Stimulated activated CD8-positive, alpha-beta memory T cell treated with anti-CD3 and anti-CD28 coated beads, Interleukin-15, amount 100 ng/mL, for 48 hours (primary cell): ENCODE measurements around the gene DNAH1.

Experiments
- DNase-seq, 2 donors: peaks; one replicate each; pipeline ENCODE4 v3.0.0-alpha.2; 2020; ENCODE audit warnings: low read depth in 2 of 2

Gene DNAH1

DNA sequence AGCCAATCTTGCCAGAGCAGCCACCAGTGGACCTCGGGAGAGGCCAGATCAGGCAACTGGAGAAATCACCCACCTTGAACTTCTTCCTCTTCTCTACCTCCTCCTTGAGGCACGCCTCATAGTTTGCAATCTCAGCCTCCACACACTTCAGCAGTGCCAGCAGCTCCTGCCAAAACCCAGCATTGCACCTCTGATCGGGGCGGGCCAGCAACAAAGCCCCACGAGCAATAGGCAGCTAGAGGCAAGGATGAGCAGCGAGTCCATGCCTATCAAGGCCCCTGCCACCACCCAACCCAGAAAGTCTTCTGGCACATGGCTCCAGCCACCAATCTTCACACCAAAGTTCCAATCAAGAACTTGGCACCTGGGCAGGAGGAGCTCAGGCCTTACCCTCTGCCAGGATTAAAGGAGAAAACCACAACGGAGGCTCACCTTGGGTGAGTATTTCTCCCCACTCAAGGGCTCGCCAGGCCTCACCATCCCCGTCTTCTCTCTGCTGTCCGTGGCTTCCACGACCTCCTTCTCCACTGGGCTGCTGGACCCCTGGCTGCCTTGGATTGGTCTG lies 86.7 kb downstream of the DNAH1 start:
- no peak for DNase-seq

DNA sequence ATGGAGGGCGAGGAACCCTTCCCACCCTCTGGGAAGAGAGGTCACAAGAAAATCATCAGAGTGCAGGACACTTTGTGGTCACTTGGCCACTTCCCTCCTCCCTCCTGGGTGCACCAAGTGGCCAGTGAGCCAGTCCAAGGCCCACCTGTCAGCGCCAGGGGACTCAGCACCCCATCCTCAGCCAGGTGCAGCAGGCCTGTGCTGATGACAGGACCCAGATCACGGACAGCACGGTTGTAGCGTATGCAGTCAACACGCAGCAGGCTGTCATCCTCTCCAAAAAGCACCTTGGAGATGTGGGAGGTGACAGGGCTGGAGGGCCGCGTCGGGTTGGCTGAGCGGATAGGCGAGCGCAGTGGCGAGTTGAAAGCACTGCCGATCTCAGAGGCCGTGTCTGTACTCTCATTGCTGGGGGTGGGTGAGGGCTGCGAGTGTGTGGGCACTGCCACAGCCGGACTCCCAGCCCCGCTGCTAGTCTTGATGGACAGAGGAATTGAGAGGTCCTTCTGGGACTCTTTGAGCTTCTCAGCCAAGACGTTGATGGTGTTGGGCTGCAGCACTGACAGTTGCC lies 87.2 kb downstream of the DNAH1 start:
- DNase-seq = no peak

DNA sequence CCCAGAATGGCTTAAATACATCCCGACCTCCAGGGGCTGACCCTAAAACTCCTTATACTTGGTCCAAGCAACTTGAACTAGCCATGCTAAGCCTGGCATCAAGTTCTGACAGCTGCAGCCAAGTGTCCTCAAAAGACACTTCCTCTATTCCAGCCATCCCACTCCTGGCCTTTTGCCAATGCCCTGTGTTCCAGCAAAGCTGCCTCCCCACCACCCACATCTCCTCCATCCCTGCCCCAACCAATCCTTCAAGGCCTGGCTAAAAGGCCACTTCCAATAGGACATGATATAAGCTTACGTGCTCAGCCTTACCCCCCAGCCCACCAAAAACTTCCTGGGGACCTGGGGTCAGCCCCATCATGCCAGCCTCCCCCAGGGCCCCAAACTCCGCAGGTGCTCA lies 87.8 kb downstream of the DNAH1 start:
- no peak for DNase-seq

DNA sequence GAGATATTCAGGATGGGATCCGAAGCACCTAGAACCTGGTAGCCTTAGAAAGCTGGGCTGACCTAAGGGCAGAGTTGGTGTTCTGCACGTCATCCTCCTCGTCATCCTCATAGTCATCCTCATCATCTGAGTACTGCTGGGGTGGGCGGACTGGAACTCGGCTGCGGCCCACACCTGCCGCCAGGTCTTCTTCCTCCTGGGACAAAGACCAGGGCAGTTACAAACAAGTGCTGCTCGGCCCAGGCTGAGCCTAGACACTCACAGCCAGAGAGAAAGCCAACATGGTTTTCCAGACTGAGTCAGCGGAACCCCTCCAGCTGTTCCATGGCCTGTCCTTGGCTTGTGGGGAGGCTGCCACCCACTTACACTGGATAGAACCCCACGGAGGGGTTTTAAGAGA lies 88.3 kb downstream of the DNAH1 start:
- no peak for DNase-seq

DNA sequence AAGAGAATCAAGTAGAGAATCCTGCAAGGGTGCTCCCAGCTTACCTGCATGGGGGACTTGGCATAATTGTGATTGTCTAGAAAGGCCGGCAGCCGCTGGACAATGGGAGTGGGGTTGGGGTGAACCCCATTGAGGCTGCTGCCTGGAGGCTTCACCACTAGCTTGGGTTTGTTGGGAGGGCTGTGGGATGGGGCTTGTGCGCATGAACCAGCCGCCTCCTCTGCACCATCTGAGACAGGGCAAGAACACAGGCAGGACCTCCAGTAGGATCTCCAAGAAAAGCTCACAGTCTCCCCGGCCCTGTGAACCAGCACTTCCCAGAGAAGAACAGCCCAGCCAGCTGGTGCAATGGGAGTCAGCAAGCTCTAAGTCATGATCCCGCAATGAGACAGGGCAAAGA lies 88.9 kb downstream of the DNAH1 start:
- DNase-seq = no peak

DNA sequence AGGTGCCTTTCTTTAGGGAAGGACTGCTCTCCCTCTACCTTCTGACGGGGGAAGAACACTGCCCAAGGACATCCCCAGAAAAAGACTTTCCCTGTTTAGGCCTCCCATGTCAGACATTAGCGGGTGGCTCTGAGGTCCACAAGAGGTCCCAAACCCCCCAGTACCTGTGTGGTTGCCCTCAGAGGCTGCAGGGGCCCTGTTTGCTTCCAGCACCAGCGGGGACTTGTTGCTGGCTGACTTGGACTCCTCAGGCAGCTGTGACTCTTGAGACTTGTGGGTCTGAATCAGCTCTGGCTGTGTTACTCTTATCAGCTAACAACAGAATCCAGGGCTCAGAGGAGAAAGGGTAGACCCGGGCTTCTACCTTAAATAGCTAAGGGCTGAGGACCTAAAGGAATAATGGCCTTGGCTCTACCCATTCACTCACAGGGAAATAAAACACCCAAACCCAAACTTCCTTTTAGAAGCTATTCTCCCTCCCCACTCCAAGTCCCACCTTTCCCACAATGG lies 89.5 kb downstream of the DNAH1 start:
- DNase-seq = no peak

DNA sequence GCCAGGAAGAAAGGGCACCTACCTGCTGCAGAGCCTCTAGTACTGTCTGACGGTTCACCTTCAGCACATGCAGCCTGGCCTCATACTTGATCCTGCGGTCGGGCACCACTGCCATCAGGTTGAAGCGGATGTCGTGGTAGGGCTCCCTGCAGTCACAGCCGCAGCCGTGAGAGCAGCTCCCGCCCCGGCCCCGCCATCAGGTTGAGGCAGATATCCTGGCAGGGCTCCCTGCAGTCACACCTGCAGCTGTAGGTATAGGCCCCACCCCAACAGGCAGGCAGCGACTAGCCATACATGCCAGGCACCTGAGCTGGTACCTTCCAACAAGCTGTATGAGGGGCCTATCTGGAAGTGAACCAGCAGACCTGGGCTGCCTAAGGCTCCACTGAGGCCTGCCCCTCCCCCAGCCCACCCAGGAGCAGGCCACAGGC lies 90.1 kb downstream of the DNAH1 start:
- DNase-seq = no peak

DNA sequence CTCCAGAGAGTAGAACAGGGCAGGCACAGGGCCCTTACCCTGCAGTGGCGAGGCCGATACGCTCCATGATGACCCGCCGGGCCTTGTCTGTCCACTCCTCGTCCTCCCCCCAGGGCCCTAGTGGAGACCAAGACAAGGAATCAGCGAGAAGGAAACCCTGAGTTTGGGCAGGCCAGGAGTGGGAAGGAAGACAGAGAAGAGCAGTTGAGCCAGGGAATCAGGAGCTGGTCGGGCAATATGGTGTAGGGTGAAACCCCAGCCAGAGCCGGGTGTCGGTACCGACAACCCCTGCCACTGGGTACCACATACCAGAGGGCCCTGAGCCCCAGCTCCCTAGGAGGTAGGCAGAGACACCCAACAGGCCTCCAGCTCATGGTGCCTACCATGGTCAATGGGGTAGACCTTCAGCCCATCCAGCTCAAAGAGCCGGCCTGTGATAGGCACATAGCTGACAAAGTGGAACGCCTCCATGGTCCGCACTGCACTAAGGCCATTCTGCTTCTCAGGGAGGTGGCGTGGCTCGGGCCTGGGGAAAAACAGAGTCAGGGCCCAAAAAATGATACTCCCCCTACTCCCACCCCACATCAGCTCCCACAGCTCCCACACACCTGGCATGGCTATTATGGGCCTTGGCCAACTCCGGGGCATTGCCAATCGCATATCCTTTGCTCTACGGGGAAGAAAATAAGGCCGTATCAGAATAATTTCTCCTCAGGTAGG lies 90.8 kb downstream of the DNAH1 start:
- no peak for DNase-seq

DNA sequence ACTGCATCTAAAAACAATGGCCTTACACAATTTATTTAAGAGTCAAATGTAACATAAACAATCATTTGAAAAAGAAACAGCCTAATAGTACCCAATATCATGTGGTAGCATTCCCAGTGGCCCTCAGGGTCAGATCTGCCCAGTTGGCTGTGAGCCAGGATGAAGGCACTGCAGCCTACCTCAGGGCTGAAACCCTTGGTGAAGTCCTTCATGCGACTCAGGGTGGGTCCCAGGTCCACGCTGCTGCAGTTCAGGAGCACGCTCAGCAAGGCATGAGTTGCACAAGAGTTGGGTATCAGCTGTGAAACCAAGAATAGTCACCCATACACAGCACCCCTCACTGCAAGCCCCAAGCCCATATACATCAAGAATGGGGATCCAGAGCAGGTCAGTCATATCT lies 91.7 kb downstream of the DNAH1 start:
- no peak for DNase-seq

DNA sequence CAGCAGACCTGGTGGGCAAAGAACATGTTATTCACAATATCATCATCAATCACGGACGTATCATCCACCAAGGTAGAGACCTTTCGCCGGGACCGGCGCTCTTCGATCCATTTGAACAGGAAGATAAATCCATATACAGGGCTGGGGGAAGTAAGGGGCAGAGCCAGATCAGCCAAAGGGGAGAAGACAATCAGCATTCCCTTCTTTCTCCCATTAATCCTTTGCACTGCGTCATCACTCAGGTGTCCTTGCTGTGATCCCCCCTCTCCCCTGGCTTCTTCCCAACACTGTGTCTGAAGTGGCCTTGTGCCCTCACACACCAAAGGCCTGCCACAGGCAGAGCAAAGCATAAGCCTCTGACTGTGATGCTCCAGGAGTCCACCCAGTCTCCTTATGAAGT lies 92.3 kb downstream of the DNAH1 start:
- no peak for DNase-seq

DNA sequence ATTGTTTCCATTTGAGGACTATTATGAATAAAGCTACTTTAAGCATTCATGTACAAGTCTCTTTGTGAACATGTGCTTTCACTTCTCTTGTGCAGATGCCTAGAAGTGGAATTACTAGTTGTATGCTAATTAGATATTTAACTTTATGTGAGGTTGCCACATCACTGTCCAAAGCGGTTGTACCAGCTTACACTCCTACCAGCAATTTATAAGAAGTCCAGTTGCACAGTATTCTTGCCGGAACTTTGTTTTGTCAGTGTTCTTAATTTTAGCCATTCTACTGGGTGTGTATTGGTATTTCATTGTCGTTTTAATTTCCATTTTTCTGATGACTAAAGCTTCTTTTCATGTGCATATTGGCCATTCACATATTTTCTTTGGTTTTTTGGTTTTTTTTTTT lies 99.7 kb downstream of the DNAH1 start:
- DNase-seq = no peak

DNA sequence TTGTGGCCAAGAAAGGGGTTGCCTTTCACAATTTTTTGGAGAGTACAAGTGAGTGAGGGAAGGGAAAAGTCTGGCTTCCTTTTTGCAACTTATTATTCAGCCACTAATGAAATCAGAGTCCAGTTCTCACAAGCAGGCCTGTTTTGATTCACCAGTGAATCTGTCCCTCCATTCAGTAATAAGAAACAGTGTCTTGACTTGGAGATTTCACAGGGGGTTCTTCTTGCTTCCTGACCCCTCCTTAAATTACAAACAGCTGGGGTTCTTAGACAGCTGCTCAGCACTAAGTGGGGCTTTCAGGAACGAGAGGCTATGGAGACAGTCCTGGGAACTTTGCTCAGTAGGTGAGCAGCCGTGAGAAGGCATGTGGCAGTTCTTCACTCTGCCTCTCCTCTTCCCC lies 104.3 kb downstream of the DNAH1 start:
- DNase-seq = no peak

DNA sequence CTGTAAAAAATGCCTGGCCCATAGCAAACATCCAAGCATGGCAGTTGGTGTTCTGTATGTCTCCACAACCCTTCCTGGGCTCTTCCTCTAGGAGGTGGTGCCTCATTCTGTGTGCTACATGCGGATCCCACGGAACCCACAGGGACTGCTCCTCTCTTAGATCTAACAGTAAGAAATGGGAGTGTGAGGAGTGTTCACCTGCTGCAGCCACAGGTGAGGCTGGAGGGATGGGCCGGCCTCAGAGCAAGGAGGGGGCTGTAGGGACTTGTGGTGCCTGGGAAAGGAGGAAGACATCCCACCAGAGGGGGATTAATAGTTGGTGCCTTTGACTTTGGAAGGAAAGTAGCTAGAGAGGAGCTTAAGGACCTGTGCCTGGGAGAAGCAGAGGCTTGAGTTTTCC lies 106.5 kb downstream of the DNAH1 start:
- DNase-seq = no peak

DNA sequence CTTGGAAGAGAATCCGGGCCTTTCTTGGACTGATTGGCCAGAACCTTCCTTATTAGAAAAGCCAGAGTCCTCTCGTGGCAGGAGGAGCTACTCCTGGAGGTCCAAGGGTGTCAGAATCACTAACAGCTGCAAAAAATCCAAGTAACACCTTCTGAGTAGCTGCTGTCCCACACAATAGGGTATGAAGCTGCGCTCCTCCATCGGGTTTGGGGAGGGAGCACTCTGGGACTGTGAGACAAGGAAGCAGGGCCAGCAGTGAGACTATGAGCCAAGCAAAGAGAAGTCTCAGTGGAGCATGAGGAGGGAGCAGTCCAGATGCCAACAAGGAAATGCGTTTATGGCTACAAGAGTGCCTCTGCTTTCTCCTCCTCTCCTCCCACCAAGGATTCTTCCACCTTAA lies 107.1 kb downstream of the DNAH1 start:
- DNase-seq = no peak

DNA sequence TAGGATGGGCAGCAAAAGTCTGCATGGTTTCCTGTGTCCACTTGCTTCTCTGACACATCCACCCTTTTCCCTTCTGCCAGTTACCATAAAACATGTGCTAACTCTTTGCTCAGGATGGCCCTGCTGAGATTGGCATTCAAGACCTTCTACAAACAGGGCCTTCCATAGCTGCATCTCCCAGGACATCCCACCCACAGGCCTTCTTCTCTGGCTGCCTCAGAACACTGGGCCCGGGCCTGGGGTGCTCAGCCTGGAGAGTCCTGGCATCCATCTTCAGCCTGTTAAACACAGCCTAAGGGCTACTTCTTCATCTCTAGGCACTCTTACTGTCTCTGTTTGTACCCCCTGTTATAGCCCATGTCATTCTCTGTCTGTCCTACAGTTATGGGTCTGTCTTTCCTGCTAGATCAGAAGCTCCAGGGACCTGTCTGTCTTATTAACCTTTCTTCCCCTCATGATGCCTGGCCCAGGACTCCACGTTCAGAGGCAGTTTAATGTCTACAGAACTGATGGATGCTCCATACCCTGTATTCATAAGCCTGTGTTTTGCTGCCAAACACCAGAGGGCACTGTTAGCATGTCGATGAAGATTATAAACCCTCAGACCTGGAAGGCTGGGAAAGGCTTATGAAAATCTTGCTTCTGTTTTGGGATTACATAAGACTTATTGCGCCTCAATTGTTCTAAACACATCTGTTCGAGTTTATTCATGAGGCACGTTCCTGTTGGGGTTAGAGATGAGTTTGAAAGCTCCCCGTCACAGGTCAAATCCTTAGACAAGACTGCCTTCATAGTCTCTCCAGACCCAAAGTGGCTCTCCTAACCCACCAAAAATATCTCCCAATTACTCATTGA lies 112.3 kb downstream of the DNAH1 start:
- DNase-seq = no peak

DNA sequence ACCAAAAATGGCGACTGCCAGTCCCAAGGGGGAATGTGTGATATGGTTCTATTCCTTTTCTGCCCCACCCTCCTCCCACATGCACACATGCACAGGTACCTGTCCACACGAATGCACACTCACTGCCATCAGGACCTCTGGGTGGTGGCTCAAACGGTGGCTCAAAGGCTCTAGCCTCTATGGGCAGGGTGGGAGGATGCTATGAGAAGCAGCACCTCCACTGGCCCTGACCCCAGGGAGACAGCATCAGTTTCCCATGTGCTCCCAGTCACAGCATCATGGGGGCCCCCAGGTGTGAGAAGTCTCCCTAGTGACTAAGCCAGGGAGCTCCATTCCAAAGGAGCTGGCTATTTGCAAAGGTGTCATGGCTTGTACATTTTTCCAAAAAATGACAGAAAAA lies 112.9 kb downstream of the DNAH1 start:
- DNase-seq = no peak

DNA sequence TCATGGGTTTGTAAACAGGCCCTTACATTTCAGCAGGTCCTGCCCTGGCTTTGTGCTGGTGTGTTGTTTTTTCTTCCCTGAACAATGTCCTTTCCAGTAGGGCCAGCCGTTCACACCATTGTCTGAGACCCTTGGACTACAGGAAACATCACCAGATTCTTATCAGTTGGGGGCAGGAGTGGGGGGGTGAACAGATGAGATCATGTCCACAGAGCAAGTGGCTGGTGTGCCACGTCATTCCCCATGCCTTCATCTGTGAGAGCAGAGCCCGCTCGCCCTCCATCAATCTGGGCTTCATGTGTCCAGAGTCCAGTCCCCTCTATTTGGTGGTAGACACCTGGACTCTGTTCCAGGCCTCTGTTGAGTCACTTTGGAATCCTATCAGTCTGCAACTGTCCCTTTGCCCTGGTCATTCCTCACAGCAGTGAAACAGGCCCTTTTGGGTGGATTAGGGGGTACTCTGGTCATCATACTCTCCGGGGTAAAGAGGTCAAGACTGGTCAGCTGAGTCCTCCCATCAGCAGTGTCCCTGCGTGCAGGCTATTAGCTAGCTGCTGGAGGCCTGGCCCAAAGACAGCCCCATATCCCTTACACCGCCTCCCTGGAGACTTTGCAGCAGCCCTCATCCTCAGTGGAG lies 113.8 kb downstream of the DNAH1 start:
- no peak for DNase-seq

DNA sequence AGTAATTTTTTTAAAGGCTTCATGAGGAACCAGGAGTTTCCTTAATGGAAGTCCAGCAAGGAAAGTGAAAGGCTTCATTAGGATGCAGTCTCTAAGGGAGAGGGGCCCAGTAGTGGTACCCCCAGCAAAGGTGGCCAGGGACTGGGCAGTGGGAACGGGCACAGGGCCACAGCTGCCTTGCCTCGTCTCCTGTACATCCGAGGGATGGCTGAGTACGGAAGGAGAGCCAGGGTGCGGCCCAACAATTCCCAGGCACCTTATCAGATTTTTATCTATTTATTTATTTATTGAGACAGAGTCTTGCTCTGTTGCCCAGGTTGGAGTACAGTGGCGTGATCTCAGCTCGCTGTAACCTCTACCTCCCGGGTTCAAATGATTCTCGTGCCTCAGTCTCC lies 114.3 kb downstream of the DNAH1 start:
- DNase-seq = no peak

DNA sequence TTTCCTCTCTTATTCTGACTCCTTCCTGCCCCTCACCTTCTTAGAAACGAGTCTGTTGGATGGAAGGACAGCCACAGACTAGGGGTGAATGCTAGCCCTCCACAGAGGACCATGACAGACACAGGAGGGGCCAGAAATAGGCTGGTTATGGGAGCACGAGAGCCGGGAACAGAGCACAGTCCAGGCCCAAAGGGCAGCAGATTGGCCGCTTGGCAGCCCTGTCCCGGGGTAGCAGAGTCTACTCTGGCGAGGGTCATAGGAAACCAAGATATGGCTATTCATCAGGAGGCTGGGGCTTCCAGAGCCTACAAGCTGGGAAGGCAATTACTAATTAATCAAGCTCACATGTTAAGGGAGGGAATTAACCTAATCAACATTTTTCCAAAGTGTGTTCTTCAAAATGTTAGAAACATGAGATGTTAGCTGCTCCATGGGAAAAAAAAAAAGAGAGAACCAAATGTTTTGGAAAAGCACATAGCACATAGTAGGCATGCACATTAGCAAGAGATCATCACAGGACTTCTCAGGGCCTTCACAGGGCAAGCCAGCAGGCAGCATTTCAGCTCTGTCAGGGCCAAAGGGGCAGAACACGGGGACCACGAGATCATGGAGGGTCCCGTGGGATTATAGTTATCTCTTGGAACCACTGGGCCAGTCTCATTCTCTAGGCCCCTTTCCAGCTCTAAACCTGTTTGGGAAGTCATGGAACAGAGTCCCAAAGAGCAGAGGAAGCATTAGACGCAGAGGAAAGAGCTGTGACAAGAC lies 115.5 kb downstream of the DNAH1 start:
- DNase-seq = no peak

DNA sequence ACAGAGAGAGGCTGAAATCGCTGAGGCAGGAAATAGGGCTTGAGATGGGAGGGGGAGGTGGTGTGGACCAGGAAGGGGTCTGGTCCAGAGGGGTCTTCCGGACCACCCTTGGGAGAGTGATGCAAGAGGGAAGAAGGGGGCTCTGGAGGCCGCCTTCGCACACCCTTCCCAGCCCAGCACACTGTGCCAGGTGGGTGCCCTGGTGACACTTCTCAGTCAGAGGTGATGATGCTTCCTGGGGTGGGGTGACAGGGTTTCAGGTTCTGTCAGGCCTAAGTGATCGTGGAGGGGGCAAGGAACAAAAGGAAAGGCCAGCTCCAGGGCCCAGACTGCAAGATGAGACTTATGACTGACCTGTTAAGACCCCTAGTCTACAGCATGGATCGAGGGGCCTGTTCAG lies 116.1 kb downstream of the DNAH1 start:
- no peak for DNase-seq

DNA sequence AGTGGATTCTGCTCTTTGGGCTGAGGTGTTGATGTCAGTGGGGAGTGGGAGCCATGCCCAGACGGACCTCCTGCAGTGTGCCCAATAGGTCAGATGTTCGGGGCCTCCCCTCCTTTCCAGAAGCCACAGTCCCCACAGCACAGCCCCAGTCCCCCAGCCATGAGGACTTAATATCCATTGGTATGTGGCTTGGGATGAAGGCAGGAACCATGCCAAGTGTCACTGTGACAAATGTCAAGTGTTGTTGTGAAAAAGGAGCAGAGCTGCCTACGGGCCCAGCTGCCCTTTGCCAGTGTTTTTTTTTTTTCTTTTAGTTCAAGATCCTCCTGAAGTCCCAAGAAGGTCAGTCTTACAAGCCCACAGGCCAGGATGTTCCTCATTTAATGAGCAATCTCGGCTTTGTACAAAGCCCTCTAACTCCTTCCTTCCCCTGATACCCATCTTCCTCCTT lies 116.6 kb downstream of the DNAH1 start:
- DNase-seq = no peak
